ENCODE data around the gene DMD.

Gene DMD

DNA sequence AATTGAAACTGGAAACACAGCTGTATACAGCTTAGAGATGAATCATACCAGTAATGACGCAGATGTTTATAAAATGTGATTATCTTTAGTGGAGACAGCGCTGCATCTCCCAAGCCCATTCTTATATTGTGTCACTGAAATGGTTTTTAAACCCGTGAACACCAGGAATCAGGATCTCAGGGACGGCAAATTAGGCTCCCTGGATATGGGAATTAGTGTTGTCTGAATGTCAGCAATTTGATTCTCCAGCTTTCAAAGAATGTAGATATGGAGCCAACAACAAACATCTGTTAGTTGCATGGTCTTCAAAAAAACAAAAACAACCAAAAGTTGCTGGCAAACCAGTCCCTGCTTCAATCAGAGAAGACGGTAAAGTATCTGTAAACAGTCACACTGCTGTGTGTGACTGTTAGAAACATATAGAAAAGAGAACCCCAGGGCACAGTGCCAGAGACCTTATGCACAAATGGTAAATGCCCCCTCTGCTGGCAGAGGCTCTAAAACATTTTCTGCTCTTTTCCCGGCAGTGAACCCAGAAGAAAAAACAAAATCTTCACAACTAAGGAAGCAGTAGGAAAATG, 1787.7 kb downstream of the DMD start:
- TF ChIP-seq, protein P1, sequence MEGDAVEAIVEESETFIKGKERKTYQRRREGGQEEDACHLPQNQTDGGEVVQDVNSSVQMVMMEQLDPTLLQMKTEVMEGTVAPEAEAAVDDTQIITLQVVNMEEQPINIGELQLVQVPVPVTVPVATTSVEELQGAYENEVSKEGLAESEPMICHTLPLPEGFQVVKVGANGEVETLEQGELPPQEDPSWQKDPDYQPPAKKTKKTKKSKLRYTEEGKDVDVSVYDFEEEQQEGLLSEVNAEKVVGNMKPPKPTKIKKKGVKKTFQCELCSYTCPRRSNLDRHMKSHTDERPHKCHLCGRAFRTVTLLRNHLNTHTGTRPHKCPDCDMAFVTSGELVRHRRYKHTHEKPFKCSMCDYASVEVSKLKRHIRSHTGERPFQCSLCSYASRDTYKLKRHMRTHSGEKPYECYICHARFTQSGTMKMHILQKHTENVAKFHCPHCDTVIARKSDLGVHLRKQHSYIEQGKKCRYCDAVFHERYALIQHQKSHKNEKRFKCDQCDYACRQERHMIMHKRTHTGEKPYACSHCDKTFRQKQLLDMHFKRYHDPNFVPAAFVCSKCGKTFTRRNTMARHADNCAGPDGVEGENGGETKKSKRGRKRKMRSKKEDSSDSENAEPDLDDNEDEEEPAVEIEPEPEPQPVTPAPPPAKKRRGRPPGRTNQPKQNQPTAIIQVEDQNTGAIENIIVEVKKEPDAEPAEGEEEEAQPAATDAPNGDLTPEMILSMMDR (IDR thresholded peaks at IDR 0.05; ENCODE audit: low read depth, low read length, missing control alignments): peak; percentile 67
- Histone ChIP-seq H3K27me3 (replicated peaks) (no peaks in the 10 kb centered on the region), H3K36me3 (replicated peaks) (no peaks in the 10 kb centered on the region), H3K4me3 (ENCODE audit: low read depth, low read length) (peak overlapping the region; percentile 1), H3K27ac (peak overlapping the region; percentile 70)
- peak; percentile 65 for DNase-seq
- in situ Hi-C loops (cut with HindIII; ENCODE audit: low pct_ligation_motif_present, low sequenced_read_pairs): no loop called here

DNA sequence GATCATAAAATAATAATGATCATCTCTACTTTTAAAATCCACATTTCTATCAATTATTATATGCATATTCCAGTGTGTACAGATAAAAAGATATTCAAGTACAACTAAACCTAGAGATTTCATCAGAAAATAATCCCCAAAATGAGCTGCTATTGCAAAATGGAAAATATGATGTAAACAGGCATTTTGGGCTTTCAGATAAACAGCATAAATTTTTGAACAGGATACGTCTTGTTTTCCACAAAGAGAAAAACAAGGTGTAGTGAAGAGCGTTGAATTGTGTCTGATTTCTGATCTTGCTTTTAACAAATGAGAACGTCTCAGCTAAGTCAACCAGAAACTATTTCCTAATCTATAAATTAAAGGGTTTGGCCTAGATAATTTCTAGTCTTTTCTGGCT, 1789.9 kb downstream of the DMD start:
- Histone ChIP-seq H3K4me3 (ENCODE audit: low read depth, low read length) (no peak overlapping the region), H3K27ac (no peak overlapping the region), H3K36me3 (replicated peaks) (no peaks in the 10 kb centered on the region), H3K27me3 (replicated peaks) (no peaks in the 10 kb centered on the region)
- TF ChIP-seq, protein P1 (IDR thresholded peaks at IDR 0.05; ENCODE audit: low read depth, low read length, missing control alignments): no peak
- DNase-seq: no peak
- in situ Hi-C loops (cut with HindIII; ENCODE audit: low pct_ligation_motif_present, low sequenced_read_pairs): no loop called here

DNA sequence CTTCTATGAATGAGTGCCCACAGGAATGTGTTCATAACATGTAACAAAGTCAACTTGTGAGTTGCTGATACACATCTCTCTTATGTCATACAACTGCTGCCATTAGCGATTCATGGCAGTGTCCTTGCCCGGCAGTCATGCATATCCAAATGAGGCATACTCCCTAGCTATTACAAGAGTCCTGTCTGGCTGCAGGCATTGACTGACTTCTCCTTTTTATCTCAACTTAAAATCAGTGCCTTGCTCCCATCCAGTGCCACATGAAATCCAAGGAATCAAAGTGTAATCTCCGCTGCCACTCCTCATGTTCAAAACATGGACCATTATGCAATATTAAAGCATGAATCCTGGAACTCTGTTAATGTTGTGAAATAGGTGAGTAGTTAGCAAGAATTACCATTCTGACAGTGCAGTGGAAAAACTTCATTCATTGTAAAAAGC, 1790.6 kb downstream of the DMD start:
- TF ChIP-seq, protein P1 (IDR thresholded peaks at IDR 0.05; ENCODE audit: low read depth, low read length, missing control alignments): no peak
- DNase-seq: no peak
- no peaks in the 10 kb centered on the region for H3K27me3 ChIP-seq (replicated peaks)
- H3K27ac ChIP-seq: no peak overlapping the region
- in situ Hi-C loops (cut with HindIII; ENCODE audit: low pct_ligation_motif_present, low sequenced_read_pairs): no loop called here
- no peaks in the 10 kb centered on the region for H3K36me3 ChIP-seq (replicated peaks)
- no peak overlapping the region for H3K4me3 ChIP-seq (ENCODE audit: low read depth, low read length)

DNA sequence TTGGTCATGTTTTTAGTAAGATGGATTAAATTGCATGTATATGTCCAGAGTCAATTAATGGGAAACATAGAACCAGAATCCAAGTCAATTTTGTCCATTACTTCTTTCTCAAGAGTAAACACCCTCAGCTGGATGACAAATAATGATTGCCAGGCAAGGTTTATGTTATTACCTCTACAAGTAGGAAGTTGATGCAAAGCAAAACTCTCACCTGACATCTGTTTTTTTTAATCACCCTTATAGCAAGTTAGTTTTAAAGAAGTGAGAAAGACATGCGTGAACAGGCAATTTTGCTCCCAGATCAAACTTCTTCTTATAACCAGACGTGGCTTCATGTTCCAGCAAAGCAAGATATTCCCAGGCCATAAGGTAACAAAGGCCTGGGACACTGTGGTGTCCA, 1791.0 kb downstream of the DMD start:
- DNase-seq: no peak
- Histone ChIP-seq H3K27me3 (replicated peaks) (no peaks in the 10 kb centered on the region), H3K27ac (no peak overlapping the region), H3K36me3 (replicated peaks) (no peaks in the 10 kb centered on the region), H3K4me3 (ENCODE audit: low read depth, low read length) (no peak overlapping the region)
- TF ChIP-seq, protein P1 (IDR thresholded peaks at IDR 0.05; ENCODE audit: low read depth, low read length, missing control alignments): no peak
- in situ Hi-C loops (cut with HindIII; ENCODE audit: low pct_ligation_motif_present, low sequenced_read_pairs): no loop called here

DNA sequence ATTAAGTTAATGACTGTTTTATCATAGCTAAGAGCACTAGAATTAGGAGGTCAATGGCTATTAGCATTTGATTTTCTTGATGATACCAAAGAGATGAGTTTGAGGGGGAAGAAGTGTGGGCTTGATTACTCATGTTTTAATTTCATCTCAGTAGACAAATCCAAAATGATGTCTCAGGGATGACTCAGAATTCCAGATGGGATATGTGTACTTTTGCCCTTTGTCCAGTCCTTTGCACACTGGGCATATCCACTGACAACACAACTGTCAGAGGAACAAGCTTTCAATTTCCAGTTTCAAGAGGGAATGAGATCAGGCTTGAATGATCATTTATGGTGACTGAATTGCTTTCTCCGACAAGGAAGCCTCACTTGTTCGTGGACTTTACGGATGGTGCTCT, 1814.2 kb downstream of the DMD start:
- Histone ChIP-seq H3K36me3 (replicated peaks) (no peaks in the 10 kb centered on the region), H3K4me3 (ENCODE audit: low read depth, low read length) (no peak overlapping the region), H3K27ac (no peak overlapping the region), H3K27me3 (replicated peaks) (no peaks in the 10 kb centered on the region)
- DNase-seq: peak; percentile 20
- TF ChIP-seq, protein P1 (IDR thresholded peaks at IDR 0.05; ENCODE audit: low read depth, low read length, missing control alignments): no peak
- in situ Hi-C loops (cut with HindIII; ENCODE audit: low pct_ligation_motif_present, low sequenced_read_pairs): no loop called here

DNA sequence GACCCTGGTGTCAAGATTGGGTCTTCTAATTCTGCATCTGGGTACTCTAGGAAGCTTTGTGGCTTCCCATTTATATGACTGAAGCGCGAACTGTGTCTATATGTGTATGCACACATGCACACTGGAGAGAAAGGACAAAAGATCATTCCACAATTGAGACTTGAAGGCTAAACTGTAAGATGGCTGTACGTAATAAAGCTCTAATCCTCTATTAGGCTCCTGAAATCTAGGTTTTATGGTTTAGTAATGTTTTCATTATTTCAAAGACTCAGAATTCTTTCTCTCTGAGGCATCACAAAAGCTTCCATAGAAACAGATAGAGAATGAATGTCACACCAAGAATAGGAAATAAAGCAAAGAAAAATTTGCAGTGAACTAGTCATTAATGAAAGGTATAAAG, 1818.8 kb downstream of the DMD start:
- in situ Hi-C loops (cut with HindIII; ENCODE audit: low pct_ligation_motif_present, low sequenced_read_pairs): no loop called here
- TF ChIP-seq, protein P1 (IDR thresholded peaks at IDR 0.05; ENCODE audit: low read depth, low read length, missing control alignments): no peak
- DNase-seq: no peak
- no peak overlapping the region for H3K4me3 ChIP-seq (ENCODE audit: low read depth, low read length)
- no peaks in the 10 kb centered on the region for H3K27me3 ChIP-seq (replicated peaks)
- no peak overlapping the region for H3K27ac ChIP-seq
- H3K36me3 ChIP-seq (replicated peaks): no peaks in the 10 kb centered on the region

All from brain microvascular endothelial cell (primary cell).